GM18505 (cell line): Measurements from ENCODE around the gene RAB1B.
A peak's percentile ranks its signal among the peaks of the same experiment; 100 is the strongest.

Source experiments
- ATAC-seq: cut with Tn5 transposase; IDR thresholded peaks from one replicate; pipeline ENCODE4 v1.9.1; 2021; ENCODE audit not compliant: unreplicated experiment
- POLR2A ChIP-seq: IDR thresholded peaks from 4 replicates; pipeline ENCODE4 v1.6.1; 2011; ENCODE audit warnings: borderline replicate concordance; ENCODE audit not compliant: insufficient read depth, insufficient read length; ENCODE audit errors: extremely low read depth

Gene RAB1B

DNA sequence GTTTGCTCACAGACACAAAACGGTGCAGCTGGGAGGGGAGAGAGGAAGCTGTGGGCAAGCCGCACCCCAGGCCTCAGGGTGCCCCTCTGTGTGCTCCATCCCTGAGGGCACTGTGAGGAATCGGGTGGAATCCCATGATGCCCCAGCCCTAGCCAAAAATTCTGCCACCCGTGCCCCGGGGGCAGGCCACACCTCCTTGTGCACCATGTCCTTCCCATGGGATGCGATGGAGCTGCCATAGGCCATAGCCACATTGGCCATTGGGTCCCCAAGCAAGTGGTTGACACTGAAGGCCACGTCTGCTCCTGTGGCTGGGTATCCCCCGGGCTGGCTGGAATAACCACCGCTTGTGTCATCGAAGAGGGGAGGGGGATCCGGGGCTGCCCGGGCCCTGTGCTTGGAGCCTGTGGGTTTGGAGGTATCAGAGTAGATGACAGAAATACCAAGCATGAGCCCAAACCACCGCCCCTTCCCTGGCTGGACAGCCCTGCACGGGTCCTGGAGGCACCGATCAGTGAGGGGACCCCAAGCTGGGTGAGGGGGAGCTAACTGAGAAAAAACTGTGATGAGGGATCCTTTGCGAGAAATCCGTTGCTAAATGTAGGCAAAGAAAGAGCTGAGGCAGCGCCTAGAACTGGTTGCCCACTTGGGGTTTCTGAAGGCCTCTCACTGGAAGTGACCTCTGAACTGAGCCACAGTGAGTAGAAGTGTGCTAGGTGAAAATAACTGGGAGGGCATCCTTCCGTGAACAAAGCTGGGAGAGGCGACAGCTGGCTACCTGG, 19.6 kb downstream of the RAB1B start:
- TF ChIP-seq POLR2A = no peak
- no peak for ATAC-seq

DNA sequence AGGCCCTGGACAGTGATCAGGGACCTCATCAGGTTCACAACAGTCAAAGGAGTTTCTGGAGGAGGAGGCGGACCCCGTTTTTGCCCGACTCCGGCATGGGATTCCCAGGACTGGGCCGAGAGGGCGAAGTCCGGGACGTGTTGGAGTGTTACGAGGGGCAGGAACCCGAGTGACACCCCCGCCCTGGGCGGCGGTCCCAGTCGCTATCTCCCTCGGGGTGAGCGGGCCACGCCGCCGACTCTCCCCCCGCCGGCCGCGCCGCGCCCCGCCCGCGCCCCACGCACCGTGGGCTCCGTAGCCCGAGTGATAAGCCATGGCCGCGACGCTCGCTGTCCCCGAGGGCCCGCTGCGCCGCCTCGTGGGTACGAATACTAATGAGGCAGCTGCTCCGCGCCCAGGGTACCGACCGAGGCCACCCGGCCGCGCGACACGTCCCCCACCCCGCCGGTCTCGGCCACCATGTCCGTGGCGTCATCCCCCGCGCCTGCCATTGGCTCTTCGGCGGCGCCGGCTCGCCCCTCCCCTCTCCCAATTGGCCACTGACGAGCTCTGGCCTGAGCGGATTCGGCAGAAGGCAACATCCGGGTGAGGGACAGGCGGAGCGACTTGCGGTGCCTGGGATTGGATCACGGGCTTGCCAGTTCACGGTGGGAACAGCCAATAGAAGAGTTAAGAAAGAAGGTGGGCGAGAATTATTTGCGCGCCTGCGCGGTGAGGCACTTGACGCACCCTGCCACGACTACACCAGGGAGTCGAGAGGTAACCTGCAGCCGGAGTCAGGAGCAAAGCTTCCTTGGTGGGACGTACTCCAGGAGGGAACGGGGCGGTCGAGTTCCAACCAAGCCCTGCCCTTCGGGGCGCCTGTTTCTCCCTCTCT, 20.5 kb downstream of the RAB1B start, which contains the start of gene YIF1A:
TSS of gene YIF1A (minus strand) at position 473 of the 877 bp plus-strand sequence. CDS start at position 315, 158 bp downstream.
- peak; percentile 86 for ATAC-seq
- peak; percentile 87 for TF ChIP-seq POLR2A

DNA sequence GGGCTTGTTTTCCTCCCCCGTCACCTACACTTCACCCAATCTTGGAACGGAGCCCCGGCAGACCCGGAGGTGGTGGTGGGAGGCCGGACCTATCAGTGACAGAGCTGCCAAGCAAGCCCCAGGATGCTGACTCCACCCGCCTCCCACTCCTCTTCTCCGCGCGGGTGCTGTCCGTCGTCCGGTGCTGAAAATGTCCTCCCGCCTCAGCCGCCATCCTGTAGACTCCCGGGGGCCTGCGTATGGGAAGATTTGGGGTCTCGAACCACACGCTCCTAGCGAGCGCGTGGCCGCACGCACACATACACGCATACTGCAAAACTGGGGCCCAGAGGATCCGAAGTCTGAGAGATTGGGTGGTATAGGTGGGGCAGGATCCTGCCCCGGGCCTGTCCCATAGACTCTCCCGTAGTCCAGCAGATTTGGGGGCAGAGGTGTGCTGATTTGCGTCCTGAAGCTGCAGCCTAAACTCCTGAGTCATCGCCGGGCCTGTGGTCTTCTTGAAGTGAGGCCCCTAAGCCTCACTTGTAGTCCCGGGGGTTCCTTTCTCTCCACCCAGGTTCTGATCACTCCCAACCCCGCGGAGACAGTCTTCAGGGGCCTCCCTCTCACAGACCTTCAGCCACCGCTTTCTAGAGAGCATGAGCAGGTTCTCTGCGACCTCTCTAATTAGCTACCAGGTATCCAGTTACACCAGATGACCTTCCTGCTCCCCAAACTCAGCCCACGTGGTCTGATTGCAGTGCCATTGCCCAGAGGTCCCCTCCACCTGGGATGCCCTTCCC, 21.3 kb downstream of the RAB1B start:
- peak; percentile 26 for ATAC-seq
- no peak for TF ChIP-seq POLR2A

DNA sequence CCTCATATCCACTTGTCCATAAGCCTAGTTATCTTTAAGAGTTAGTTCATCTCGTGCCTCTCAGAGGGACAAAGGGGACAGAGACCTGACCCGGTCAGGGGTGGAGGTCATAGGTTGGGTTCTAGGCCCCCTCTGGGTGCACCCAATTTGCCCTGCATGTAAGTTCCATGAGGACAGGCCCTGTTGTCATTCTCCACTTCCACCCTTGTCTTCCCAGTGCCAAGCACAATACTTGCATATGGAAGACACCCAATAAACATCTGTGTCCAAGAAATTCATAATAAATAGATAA, 21.8 kb downstream of the RAB1B start:
- no peak for TF ChIP-seq POLR2A
- no peak for ATAC-seq

DNA sequence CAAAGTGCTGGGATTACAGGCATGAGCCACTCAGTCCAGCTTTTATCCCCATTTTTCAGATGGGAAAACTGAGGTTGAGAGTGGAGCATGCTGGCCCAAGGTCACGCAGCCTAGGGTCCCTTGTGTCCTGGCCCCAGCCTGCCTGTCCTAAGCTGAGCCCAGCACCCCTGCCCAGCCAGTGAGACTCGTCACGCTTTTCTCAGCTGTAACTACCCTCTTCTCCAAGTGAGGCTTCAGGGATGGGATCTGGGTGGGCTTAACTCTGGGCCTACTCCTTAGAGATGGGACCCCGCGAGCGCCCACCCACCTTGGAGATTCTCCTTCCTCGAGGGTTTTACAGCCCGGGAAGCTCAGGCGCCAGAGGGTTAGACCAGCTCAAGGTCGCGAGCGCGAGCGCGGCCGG, 22.9 kb downstream of the RAB1B start:
- no peak for ATAC-seq
- no peak for TF ChIP-seq POLR2A

DNA sequence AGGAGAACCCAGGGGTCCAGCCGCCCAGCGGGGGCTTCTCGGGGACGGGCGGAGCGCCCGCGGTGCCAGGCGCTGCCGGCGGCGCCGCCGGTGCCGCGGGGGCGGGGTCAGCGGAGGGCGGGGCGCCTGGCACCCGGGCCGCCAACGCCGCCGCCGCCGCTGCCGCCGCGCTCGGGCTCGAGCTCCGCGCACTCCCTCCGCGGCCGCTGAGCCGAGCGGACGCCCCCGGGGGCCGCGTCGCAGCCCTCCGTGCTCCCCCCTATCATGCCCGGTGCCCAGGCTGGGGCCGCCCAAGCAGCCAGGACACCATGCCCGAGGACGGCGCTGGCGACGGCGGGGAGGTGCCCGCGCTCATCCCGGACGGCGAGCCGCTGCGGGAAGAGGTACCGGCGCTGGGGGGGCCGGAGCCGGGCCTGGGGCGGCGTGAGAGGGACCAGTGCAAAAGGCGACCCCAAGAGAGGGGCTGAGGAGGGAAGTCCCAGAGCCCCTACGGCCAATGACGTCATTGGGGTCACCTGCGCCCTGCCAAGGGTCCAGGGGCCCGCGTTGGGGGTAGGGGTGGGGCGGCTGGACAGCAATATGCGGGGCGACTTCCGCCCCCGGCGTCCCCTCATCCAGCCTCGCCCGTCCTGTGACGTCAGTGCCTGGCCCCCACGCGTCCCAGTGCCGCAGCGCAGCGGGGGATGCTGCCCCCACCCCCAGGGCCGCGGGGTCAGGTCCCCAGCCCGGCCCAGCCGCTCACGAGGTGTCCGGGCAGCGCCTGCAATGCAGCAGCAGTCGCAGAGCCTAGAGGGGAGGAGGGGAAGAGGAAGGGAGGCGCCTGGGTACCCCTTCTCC, 23.5 kb downstream of the RAB1B start, which contains the start of gene TMEM151A:
TSS of gene TMEM151A (plus strand) at position 189 of the 837 bp plus-strand sequence. CDS start at position 309, 120 bp downstream.
- no peak for TF ChIP-seq POLR2A
- no peak for ATAC-seq

DNA sequence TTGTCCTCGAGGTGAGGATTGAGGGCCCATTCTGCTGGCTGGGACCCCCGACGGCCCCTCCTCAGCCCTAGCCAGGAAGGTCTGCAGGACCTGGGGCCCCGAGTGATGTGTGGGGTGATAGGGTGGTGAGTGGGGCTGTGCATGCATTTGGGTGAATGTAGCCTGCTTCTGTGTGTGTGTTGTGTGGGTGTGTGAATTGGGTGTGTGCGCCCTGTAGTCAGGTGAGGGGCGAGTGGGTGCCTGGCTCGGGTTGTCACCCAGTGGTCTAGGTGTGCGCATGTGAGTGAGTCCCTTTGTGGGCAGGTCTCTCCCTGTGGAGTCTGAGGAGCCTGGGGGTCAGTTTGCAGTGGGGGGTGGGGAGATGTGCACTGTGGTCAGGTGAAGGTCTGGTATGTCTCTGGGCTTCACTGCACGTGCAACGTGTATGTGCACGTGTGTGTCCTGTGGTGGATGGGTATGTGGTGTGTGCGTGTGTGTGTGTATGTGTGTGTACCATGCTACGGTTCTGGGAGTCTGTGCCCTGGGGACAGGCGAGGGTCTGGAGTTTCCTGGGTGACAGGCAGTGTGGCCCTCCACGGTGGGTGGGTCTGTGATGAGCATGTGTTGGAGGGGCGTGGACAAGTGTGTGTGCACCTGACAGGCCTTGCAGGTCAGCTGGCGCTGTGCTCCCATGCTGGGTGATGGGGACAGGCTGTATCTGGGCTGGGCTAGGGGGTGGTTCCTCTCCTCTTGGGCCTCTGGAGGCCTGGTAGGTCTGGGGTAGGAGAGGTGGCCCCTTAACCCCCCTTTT, 24.3 kb downstream of the RAB1B start:
- no peak for TF ChIP-seq POLR2A
- no peak for ATAC-seq

DNA sequence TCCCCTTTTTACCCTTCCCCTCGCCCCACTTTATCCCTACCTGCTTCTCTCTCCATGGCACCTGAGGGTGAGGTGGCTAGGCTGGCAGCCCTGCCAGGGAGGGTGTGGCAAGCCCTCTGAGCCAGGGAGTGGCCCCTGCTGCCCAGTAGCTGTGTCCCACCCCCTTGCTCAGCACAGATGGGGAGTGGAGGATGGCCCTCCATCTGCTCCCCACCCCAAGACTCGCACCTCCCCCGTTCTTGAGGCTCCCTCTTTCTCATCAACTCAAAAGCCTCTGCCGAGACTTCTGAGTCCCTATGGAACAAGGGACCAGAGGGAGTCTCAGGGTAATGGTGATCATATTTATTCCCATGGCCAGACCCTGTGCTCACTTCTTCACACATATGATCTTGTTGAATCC, 24.9 kb downstream of the RAB1B start:
- no peak for TF ChIP-seq POLR2A
- no peak for ATAC-seq

DNA sequence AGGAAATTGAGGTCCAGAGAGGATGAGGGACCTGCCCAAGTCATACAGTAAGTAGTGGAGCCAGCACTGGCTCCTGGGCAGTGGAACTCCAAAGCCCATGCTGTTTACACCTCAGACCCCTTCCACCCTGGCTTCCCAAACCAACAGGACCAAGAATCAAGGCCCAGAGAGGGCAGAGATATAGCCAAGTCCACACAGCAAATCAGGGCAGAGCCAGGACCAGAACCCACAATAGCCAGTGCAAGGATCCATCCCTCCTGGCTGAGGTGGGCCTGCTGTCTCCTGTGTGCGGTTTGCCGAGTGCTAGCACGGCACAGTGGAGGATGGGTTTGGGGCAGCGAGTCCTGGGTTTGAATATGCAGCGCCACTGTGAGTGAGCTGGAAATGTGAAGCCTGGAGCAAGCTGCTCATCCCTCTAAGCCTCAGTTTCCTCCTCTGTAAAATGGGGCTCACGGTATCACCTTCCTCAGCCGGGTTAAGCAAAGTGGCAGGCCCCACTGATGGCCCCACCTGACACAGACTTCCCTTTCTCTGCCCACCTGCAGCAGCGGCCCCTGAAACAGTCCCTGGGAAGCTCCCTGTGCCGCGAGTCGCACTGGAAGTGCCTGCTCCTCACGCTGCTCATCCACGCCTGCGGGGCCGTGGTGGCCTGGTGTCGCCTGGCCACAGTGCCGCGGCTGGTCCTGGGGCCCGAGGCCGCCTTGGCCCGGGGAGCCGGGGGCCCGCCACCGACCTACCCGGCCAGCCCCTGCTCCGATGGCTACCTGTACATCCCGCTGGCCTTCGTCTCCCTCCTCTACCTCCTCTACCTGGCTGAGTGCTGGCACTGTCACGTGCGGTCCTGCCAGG, 25.6 kb downstream of the RAB1B start:
- ATAC-seq = no peak
- TF ChIP-seq POLR2A = no peak

DNA sequence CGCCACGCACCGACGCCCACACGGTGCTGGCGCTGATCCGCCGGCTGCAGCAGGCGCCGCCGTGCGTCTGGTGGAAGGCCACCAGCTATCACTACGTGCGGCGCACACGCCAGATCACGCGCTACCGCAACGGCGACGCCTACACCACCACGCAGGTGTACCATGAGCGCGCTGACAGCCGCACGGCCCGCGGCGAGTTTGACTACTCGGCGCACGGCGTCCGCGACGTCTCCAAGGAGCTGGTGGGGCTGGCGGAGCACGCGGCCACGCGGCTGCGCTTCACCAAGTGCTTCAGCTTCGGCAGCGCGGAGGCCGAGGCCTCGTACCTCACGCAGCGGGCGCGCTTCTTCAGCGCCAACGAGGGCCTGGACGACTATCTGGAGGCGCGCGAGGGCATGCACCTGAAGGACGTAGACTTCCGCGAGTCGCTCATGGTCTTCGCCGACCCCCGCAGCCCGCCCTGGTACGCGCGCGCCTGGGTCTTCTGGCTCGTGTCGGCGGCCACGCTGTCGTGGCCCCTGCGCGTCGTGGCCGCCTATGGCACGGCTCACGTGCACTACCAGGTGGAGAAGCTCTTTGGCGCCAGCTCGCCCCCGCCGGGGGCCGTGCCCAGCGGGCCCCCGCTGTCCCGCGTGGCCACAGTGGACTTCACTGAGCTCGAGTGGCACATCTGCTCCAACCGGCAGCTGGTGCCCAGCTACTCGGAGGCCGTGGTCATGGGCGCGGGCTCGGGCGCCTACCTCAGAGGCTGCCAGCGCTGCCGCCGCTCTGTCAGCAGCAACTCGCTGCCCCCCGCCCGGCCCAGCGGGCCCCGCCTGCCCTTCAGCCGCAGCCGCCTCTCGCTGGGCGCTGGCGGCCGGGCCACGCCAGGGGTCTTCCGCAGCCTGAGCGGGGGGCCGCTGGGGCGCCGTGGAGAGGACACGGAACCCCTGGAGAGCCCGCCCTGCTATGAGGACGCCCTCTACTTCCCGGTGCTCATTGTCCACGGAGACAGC, 26.5 kb downstream of the RAB1B start:
- TF ChIP-seq POLR2A = no peak
- ATAC-seq = no peak
